Right cardiac atrium (tissue), 5 donors: Measurements from ENCODE around the gene GAB1. TPM values are rescaled to one million over a fixed set of nuclear protein-coding genes. Genes with fewer than 3 reads are reported as not detected.

Source experiments
- ATAC-seq, 2 donors: fragments of 200-7000 bp; cut with Tn5 transposase; one replicate each; pipeline versions ENCODE4 v1.8.0 to v1.9.1; 2020; ENCODE audit warnings: moderate library complexity in 2 of 2, mild to moderate bottlenecking in 1 of 2
- DNase-seq, 3 donors: peaks; one replicate each; pipeline ENCODE4 v3.0.0-alpha.2; 2020
- H3K27ac ChIP-seq: one replicate; pipeline ENCODE4 v1.5.1; 2013; ENCODE audit warnings: mild to moderate bottlenecking, low read length, control low read depth, moderate library complexity
- H3K27me3 ChIP-seq: one replicate; pipeline ENCODE4 v1.6.1; 2013; ENCODE audit not compliant: control insufficient read depth, insufficient read depth
- H3K4me1 ChIP-seq: one replicate; pipeline ENCODE4 v1.6.1; 2013; ENCODE audit warnings: low read length; ENCODE audit not compliant: control insufficient read depth, insufficient read depth
- H3K4me3 ChIP-seq: one replicate; pipeline ENCODE4 v1.5.1; 2013; ENCODE audit warnings: low read length, control low read depth
- H3K9me3 ChIP-seq: one replicate; pipeline ENCODE4 v1.6.1; 2013; ENCODE audit warnings: low read length; ENCODE audit not compliant: control insufficient read depth
- WGBS: extraction: QIAGEN DNeasy Blood & Tissue Kit; methylation state at CpG from one replicate; pipeline ENCODE4 v1.1.7; 2013; 5-methylcytosine and 5-hydroxymethylcytosine counted together
- intact Hi-C, 4 donors: fragments of 100-400 bp; cut with DNase I; formaldehyde crosslinking; loops; one replicate each; pipeline versions ENCODE4 v1.11.0 to v1.14.0; 2022 to 2023
- polyA plus RNA-seq: library from polyadenylated mRNA; stranded (reverse); fragments of 200-250 nt; gene quantifications from one replicate; pipeline ENCODE4 v1.2.3, GENCODE V29; 2013
- total RNA-seq, 4 donors: library from RNA; stranded (reverse); fragmentation: NEBNext Ultra II Directional; extraction: Animal tissue kit (Norgen Biotek cat#: 25700); gene quantifications; one replicate each; pipeline ENCODE4 v1.2.1, GENCODE V29; 2021
- donor health status: healthy with polysubstance abuse.
- donor health status: DM: no; HTN: yes; CAD: no.
- donor health status: DM: no; HTN: no; CAD: no.
- donor health status: DM: no; HTN: yes; CAD: no; lungs with severe emphysema.
- donor health status: DM: yes; HTN: yes; CAD: no.

The GAB1 gene
- total and polyA plus RNA-seq, 5 donors, result 11.0 to 73.4 (median 58.3) TPM

- H3K4me3 ChIP-seq, result no peak overlapping the region
- H3K27me3 ChIP-seq, result no peaks in the 10 kb centered on the region
- intact Hi-C loops, result loop anchor here (5.0 to 10.0 kb wide), 3 partner anchors 276 to 281 kb away; no protein-coding TSS in a partner anchor
- no peak for DNase-seq
- no peaks in the 10 kb centered on the region for H3K9me3 ChIP-seq
- peak in 1 of 2 donors; percentile 59 for ATAC-seq
- no peaks in the 10 kb centered on the region for H3K4me1 ChIP-seq
- whole genome bisulfite sequencing, result 1% methylated on average over 1 of the region's 1 CpG
- H3K27ac ChIP-seq, result no peak overlapping the region
Observed at GRCh38 chr4:143482840-143483239, 146.2 kb downstream of the GAB1 start.

- Histone ChIP-seq H3K4me3 (no peak overlapping the region), H3K27me3 (no peaks in the 10 kb centered on the region), H3K9me3 (no peaks in the 10 kb centered on the region), H3K27ac (no peak overlapping the region), H3K4me1 (no peaks in the 10 kb centered on the region)
- ATAC-seq, result no peak
- DNase-seq, result no peak
- intact Hi-C loops, result loop anchor here in 1 of 4 donors (10.0 kb wide), 1 partner anchor 282 kb away; no protein-coding TSS in a partner anchor
- WGBS, result 94% methylated on average over 1 of the region's 1 CpG
Observed at GRCh38 chr4:143486314-143486713, 149.6 kb downstream of the GAB1 start.

GRCh38 chr4:143488687-143489086, 152.0 kb downstream of the GAB1 start:
- H3K4me1 ChIP-seq, result no peaks in the 10 kb centered on the region
- ATAC-seq, result no peak
- 97% methylated on average over 3 of the region's 3 CpGs for WGBS
- H3K27ac ChIP-seq, result no peak overlapping the region
- H3K4me3 ChIP-seq, result no peak overlapping the region
- no peaks in the 10 kb centered on the region for H3K27me3 ChIP-seq
- intact Hi-C loops, result loop anchor here in 1 of 4 donors (10.0 kb wide), 1 partner anchor 284 kb away; no protein-coding TSS in a partner anchor
- DNase-seq, result no peak
- no peaks in the 10 kb centered on the region for H3K9me3 ChIP-seq

- intact Hi-C loops, result loop anchor here in 1 of 4 donors (10.0 kb wide), 1 partner anchor 284 kb away; no protein-coding TSS in a partner anchor
- WGBS, result over 99% methylated on average over 2 of the region's 2 CpGs
- DNase-seq (no peak), ATAC-seq (no peak)
- no peaks in the 10 kb centered on the region for H3K9me3 ChIP-seq
- no peak overlapping the region for H3K27ac ChIP-seq
- H3K4me3 ChIP-seq, result no peak overlapping the region
- H3K4me1 ChIP-seq, result no peaks in the 10 kb centered on the region
- H3K27me3 ChIP-seq, result no peaks in the 10 kb centered on the region
Observed at GRCh38 chr4:143489106-143489505, 152.4 kb downstream of the GAB1 start.

- Histone ChIP-seq H3K4me3 (no peak overlapping the region), H3K27me3 (no peaks in the 10 kb centered on the region), H3K9me3 (no peaks in the 10 kb centered on the region), H3K4me1 (no peaks in the 10 kb centered on the region), H3K27ac (no peak overlapping the region)
- no peak for DNase-seq
- WGBS, result 80% methylated on average over 8 of the region's 8 CpGs
- intact Hi-C loops, result no loop called here
- ATAC-seq, result no peak
Observed at GRCh38 chr4:143498021-143498420, 161.3 kb downstream of the GAB1 start.

GRCh38 chr4:143502231-143502630, 165.6 kb downstream of the GAB1 start:
- intact Hi-C loops, result no loop called here

GRCh38 chr4:143506031-143506430, 169.4 kb downstream of the GAB1 start:
- Histone ChIP-seq H3K27me3 (no peaks in the 10 kb centered on the region), H3K9me3 (no peaks in the 10 kb centered on the region), H3K4me1 (no peaks in the 10 kb centered on the region), H3K27ac (no peak overlapping the region), H3K4me3 (no peak overlapping the region)
- intact Hi-C loops, result no loop called here
- 94% methylated on average over 1 of the region's 1 CpG for WGBS
- DNase-seq, result no peak
- no peak for ATAC-seq

More at GRCh38 chr4:143502231-143502630, 165.6 kb downstream of the GAB1 start:
- no peaks in the 10 kb centered on the region for H3K27me3 ChIP-seq
- WGBS, result 92% methylated on average over 1 of the region's 1 CpG
- ATAC-seq (no peak), DNase-seq (no peak)
- no peaks in the 10 kb centered on the region for H3K4me1 ChIP-seq
- no peak overlapping the region for H3K27ac ChIP-seq
- no peaks in the 10 kb centered on the region for H3K9me3 ChIP-seq
- no peak overlapping the region for H3K4me3 ChIP-seq

- intact Hi-C loops, result no loop called here
- Histone ChIP-seq H3K4me3 (no peak overlapping the region), H3K27me3 (no peaks in the 10 kb centered on the region), H3K9me3 (no peaks in the 10 kb centered on the region), H3K27ac (no peak overlapping the region), H3K4me1 (no peaks in the 10 kb centered on the region)
- ATAC-seq, result no peak
- DNase-seq, result no peak
- 94% methylated on average over 7 of the region's 7 CpGs for WGBS
Observed at GRCh38 chr4:143511906-143512305, 175.2 kb downstream of the GAB1 start.

GRCh38 chr4:143512978-143513313, 176.3 kb downstream of the GAB1 start:
- ATAC-seq, result peak; percentile 52 to 61
- under 1% methylated on average over 18 of the region's 18 CpGs for WGBS
- Histone ChIP-seq H3K27ac (peak overlapping the region; percentile 88), H3K27me3 (no peaks in the 10 kb centered on the region), H3K4me1 (no peaks in the 10 kb centered on the region), H3K9me3 (no peaks in the 10 kb centered on the region), H3K4me3 (peak overlapping the region; percentile 59)
- intact Hi-C loops, result no loop called here
- no peak for DNase-seq

- Histone ChIP-seq H3K9me3 (no peaks in the 10 kb centered on the region), H3K4me3 (peak within 1 kb of the TSS; percentile 59), H3K27me3 (no peaks in the 10 kb centered on the region), H3K4me1 (no peaks in the 10 kb centered on the region), H3K27ac (peak within 1 kb of the TSS; percentile 97)
- DNase-seq, result peak; percentile 97 to 98 (median 98)
- intact Hi-C loops, result no loop called here
- under 1% methylated on average over 86 of the region's 86 CpGs for WGBS
- ATAC-seq, result peak; percentile 97 to 98
Observed at GRCh38 chr4:143513314-143514168, 176.9 kb downstream of the GAB1 start, which contains the start of gene SMARCA5. TSS of gene SMARCA5 (plus strand) at chr4:143513702. CDS start at chr4:143513925, 223 bp downstream.

- DNase-seq (no peak), ATAC-seq (no peak)
- Histone ChIP-seq H3K27me3 (no peaks in the 10 kb centered on the region), H3K4me3 (peak overlapping the region; percentile 59), H3K9me3 (no peaks in the 10 kb centered on the region), H3K4me1 (no peaks in the 10 kb centered on the region), H3K27ac (peak overlapping the region; percentile 97)
- intact Hi-C loops, result no loop called here
- under 1% methylated on average over 13 of the region's 13 CpGs for WGBS
Observed at GRCh38 chr4:143514169-143514495, 177.5 kb downstream of the GAB1 start.
